Stimulated activated CD4-positive, alpha-beta T cell treated with anti-CD3 and anti-CD28 coated beads, Interleukin-1b, Interleukin-23, amount 100 ng/mL, for 48 hours (primary cell): ENCODE measurements around the gene CAPRIN2.
A peak's percentile ranks its signal among the peaks of the same experiment; 100 is the strongest.

Source experiments
- DNase-seq: peaks from one replicate; pipeline ENCODE4 v3.0.0-alpha.2; 2020

Gene CAPRIN2

DNA sequence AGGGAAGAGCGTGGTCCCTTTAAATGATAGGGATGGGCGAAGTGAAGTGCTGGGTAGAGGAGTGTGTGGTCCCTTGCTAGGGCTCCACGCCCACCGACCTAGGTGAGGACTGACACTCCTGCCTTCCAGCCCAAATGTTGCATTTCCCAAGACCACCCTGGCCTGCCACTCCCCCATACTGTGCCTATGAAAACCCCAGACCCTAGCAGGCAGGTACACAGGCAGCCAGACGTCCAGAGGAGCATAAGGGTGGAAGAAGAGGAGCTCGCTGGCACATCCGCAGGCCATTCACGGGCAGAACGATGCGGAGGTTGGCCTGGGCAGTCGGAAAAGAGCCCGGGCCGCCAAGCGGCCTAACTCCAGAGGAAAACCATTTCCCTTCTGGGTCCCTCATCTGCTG, 58.3 kb downstream of the CAPRIN2 start:
- DNase-seq = no peak

DNA sequence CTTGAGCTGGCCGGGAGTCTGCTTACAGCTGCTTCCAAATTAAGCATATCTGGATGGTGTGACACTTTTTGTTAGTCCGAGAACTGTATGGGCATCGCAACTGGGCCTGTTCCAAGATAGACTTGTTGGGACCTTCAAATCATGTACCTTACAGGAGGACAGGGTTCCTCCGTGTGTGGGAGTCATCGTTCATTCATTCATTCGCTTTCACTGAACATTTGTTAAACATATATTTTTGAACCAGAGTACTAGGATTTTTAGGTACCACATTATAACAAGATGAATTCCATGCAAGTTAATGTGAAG, 58.7 kb downstream of the CAPRIN2 start:
- DNase-seq = no peak

DNA sequence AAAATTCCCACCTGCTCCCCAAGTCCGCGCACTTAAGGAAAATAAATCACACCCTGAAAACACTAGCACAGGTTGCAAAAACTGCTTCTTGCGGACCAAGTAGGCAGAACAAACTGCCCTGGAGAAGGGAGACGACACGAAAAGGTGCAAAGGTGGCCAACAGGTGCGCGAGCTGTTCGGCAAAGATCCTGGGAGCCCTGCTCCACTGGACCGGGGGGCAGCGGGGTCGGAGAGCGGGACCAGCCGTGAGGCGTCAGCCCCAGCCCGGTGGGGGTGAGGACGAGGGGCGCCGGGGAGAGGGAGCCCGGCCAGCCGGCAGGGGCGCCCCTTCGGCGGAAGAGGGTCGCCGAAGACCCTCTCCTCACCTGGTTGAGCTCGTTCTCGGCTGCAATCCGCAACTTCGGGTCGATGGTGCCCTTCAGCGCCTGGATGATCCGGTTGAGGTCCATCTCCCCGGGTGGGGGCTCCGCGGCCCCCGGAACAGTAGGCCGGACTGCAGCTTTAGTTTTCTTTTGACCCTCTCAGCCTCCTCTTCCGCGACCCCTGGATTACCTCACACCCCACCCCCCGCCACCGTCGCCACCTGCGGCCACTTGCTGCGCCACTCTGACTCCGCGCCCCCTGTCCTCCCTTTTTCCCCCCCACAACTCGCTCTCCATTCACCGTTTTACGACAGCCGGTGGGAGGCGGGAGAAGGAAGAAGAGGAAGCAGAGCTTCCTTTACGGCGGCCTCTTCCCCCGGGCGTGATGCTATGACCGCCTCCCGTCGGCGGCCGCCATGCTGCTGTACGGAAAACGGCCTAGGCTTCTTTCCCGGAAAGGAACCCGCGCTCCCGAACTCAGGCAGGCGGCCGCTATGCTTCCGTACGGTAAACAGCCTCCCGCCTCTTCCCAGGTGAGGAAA, 59.3 kb downstream of the CAPRIN2 start, which contains the start of gene IPO8:
IPO8 (minus strand) TSS at position 671 of the 904 bp plus-strand sequence; CDS start at position 449, 222 bp downstream.
- peak; percentile 86 for DNase-seq

DNA sequence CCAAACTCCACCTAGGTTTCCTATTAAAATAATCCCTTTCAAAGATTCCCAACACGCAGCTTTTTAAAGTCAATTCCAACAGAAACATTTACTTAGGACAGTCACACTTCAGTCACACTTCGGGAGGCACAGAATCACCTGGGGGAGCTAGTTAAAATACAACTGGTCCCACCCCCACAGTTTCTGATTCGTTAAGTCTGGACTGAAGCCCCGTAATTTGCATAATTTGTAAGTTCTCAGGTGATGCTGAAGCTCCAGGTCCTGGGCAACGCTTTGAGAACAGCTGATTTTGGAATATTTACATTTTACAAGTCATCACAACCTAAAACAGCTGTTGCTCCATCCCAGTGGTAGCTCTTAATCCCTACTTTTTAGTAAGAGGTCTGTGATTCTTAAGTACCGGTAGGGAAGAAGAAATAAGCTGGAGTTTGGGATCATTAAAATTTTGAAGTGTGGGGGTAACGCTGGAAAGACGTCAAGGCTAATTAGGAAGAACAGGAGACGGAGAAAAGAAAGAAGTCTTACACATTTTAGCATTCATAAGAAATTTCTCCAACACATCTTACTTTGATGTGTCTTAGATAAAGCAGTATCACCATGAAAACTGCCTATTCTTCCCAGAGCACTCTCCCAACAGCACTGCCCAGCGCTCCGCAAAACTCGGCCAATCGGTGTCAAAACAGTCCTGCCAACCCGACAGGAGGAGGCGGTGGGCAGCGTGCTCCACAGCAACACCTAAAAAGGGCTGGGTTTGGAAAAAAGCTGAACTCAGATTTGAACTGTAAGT, 60.1 kb downstream of the CAPRIN2 start:
- DNase-seq = no peak

DNA sequence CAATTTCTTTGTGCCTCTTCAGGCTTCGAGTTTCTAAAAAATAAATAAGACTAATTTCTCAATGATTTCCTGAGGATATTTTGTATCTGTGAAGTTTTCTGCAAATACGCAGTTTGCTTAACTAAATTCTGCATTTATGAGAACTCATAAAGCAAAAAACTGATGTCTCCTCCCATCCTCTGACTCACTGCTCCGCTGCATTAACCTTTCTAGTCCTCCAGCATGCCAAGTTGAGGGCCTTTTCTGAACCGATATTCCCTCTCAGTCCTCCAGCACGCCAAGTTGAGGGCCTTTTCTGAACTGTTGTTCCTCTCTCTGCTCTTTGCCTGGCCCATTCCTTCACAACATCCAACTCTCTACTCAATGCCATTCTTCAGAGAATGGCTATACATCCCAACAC, 62.3 kb downstream of the CAPRIN2 start:
- no peak for DNase-seq

DNA sequence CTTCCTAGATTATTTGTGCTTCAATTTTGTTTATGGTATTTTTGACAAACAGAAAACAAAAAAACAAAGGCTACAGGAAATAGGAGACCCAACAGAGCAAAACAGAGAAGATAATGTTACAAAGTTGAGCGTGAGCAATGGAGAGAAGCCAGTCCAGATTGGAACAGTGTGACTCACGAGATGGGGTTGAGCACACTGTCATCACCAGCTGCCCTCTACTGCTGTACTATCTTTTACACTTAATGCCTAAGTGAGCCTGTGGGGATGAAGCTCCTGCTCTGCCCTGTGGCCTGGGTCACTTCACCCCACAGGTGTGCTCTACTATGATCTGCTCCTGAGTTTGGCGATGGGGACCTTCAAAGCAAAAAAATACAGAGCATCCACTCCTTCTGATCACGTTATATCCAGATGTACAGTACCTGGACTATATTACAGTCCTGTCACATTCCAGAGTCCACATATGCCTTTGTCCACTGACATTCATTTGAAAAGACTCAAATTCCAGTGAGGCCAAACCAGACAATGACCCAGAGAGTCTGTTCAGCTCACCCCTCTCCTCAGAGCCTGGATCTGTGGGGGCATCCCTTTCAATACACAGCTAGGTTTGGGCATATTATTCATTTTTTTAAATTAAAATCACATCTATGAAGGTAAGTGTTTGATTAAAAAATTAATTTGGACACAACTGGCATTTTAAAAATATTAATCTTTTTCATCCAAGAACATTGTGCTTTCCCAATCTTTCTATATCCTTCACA, 63.5 kb downstream of the CAPRIN2 start:
- DNase-seq = no peak

DNA sequence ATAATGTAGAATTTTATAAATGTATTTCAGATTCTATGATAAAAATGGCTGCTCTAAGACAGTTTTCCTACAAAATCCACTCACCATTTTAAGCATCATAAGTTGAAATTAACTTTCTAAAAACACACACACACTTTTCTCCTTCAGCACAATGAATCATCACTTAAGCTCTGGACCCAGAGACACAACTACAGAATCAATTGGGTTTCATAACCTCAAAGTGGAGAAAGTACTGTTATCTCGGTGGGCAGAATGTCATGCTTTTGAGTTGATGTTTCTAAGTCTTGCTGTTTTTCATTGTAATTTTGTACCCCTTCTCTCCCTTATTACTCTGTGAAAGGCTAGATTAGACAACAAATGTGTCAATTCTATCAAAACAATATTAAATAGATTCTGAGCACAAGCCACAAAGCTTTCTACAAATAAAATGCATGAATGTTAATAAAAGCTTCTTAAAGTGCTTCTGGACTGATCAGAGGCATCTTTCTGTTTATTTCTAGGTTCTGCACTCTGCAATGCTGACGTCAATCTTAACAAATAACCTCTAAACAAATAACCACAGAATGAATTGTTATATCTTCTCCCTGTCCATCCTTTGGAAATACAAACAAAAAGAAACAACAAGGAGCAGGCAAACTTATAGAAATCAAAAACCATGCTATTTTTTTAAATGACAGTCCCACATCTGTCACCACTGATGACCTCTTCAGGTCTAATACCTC, 67.3 kb downstream of the CAPRIN2 start:
- DNase-seq = no peak

DNA sequence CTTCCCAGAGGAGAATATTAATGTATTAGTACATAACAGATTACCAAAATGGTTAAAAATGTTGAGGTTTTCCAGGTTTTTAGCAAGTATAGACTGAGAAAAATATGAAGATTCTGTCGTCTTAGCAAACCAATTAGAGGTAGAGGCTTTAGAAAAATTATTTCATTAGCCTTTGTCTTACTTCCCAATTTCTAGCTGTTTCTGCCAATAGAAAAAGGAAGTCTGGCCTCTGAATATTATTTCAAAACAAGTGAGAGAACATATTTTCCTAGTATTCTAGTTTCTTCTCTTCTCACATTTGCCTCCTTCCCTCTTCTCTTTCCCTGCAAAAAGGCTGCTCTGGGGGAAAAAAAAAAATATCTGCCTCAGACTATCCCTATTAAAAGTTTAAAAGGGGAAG, 75.5 kb downstream of the CAPRIN2 start:
- DNase-seq = no peak

DNA sequence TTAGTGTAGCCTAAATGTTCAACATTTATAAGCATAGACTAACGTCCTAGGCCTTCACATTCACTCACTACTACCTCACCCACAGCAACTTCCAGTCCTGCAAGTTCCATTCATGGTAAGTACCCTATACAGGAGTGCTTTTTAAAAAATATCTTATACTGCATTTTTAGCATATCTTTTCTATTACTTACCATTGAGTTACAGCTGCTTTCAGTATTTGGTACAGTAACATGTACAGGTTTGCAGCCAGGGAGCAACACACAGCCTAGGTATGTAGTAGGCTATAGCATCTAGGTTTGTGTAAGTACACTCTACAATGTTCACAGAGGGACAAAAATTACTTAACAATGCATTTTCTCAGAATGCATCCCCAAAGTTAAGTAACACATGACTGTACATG, 76.5 kb downstream of the CAPRIN2 start:
- DNase-seq = no peak

DNA sequence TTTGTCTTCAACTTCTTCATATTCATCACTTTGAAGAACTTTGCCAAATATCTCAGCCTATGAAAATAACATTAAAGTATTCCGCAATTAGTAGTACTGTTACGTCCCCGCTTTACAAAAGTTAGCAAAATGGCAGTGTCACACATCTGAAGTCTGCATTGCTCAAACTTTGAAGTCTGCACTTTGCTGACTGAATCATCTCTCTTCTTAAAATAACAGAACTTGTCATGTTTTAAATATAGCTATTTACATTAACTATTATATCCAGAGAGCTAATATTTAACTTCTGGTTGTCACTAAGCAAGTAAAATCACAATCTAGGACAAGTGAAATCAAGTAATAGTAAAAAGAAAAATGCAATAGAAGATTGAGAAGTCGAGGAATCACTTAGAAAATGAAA, 93.5 kb downstream of the CAPRIN2 start:
- DNase-seq = no peak
